Measurements from ENCODE around the gene PIF1. TPM values are rescaled to one million over a fixed set of nuclear protein-coding genes. Genes with fewer than 3 reads are reported as not detected.

Gene PIF1
- total and polyA plus RNA-seq, 4 donors: 0.42 to 7.3 (median 0.64) TPM

DNA sequence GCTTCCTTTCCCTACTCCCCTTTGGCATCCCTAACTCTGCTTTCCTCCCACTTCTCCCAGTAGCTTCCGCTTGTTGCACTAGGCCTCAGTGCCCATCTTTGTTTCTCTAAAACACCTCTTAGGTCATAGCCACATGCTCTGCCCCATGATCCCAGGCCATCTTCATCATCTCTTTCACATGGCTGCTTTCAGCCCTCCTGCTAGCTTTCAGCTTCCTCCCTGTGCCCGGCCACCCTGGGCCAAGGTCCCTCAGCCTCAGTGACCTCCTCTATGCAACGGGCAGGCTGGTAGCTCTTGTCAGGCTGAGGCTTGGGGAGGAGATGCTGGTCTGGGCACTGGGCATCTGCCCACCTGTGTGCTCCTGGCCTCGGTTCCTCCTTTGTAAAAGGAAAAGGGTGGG, 18.5 kb upstream of the PIF1 start:
- WGBS: 67% methylated on average over 4 of the region's 4 CpGs
- H3K4me1 ChIP-seq (ENCODE audit: control insufficient read depth in 4 of 4, insufficient read depth in 4 of 4, low read length in 3 of 4): peaks cover 0 to 19% (median 8%) of the 10 kb centered on the region in 4 donors
- no peaks in the 10 kb centered on the region for H3K36me3 ChIP-seq (ENCODE audit: control insufficient read depth in 4 of 4, insufficient read depth in 3 of 4, low read depth in 1 of 4, low read length in 3 of 4)
- no peaks in the 10 kb centered on the region for H3K27me3 ChIP-seq (ENCODE audit: control insufficient read depth in 4 of 4, insufficient read depth in 4 of 4, low read length in 3 of 4)
- H3K27ac ChIP-seq (ENCODE audit: low read depth in 1 of 2, low read length in 2 of 2): peak overlapping the region; percentile 28 to 52
- TF ChIP-seq SP1 (IDR thresholded peaks at IDR 0.05) (no peak), RAD21 (IDR thresholded peaks at IDR 0.05) (no peak), HNF4A (conservative IDR thresholded peaks at IDR 0.05) (no peak), GABPA (IDR thresholded peaks at IDR 0.05 in 1 of 2, conservative IDR thresholded peaks at IDR 0.05 in 1 of 2) (no peak), REST (IDR thresholded peaks at IDR 0.05) (no peak), YY1 (IDR thresholded peaks at IDR 0.05) (no peak), FOXA1 (IDR thresholded peaks at IDR 0.05) (no peak), TAF1 (conservative IDR thresholded peaks at IDR 0.05) (no peak), EGR1 (IDR thresholded peaks at IDR 0.05; ENCODE audit: low read depth in 2 of 2) (no peak), FOXA2 (IDR thresholded peaks at IDR 0.05) (no peak), NR2F2 (IDR thresholded peaks at IDR 0.05) (no peak), HNF4G (IDR thresholded peaks at IDR 0.05) (no peak), ZBTB33 (IDR thresholded peaks at IDR 0.05) (no peak), JUND (IDR thresholded peaks at IDR 0.05) (no peak), ATF3 (IDR thresholded peaks at IDR 0.05) (no peak), RXRA (IDR thresholded peaks at IDR 0.05) (no peak)
- TF ChIP-seq, protein P1, sequence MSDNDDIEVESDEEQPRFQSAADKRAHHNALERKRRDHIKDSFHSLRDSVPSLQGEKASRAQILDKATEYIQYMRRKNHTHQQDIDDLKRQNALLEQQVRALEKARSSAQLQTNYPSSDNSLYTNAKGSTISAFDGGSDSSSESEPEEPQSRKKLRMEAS (IDR thresholded peaks at IDR 0.05): no peak
- TF ChIP-seq, protein P2, sequence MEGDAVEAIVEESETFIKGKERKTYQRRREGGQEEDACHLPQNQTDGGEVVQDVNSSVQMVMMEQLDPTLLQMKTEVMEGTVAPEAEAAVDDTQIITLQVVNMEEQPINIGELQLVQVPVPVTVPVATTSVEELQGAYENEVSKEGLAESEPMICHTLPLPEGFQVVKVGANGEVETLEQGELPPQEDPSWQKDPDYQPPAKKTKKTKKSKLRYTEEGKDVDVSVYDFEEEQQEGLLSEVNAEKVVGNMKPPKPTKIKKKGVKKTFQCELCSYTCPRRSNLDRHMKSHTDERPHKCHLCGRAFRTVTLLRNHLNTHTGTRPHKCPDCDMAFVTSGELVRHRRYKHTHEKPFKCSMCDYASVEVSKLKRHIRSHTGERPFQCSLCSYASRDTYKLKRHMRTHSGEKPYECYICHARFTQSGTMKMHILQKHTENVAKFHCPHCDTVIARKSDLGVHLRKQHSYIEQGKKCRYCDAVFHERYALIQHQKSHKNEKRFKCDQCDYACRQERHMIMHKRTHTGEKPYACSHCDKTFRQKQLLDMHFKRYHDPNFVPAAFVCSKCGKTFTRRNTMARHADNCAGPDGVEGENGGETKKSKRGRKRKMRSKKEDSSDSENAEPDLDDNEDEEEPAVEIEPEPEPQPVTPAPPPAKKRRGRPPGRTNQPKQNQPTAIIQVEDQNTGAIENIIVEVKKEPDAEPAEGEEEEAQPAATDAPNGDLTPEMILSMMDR (IDR thresholded peaks at IDR 0.05; ENCODE audit: low read depth, low read length, missing input control): no peak
- H3K4me3 ChIP-seq (ENCODE audit: low read depth in 1 of 3, low read length in 3 of 3): peak overlapping the region; percentile 2 to 50 (median 18)
- H3K9ac ChIP-seq (ENCODE audit: low read depth in 1 of 2, low read length in 2 of 2): peak overlapping the region in 1 of 2 donors; percentile 48
- no peak for DNase-seq (ENCODE audit: low spot score)
- H3K9me3 ChIP-seq (ENCODE audit: control insufficient read depth in 4 of 4, low read length in 3 of 4): no peaks in the 10 kb centered on the region

All from liver (tissue), 9 donors.